ENCODE measurements around the gene DXO. TPM values are rescaled to one million over a fixed set of nuclear protein-coding genes. Genes with fewer than 3 reads are reported as not detected.
A peak's percentile ranks its signal among the peaks of the same experiment; 100 is the strongest.

The DXO gene
- total RNA-seq, 1 donor from 2014 or later: 29.4 TPM

DNA sequence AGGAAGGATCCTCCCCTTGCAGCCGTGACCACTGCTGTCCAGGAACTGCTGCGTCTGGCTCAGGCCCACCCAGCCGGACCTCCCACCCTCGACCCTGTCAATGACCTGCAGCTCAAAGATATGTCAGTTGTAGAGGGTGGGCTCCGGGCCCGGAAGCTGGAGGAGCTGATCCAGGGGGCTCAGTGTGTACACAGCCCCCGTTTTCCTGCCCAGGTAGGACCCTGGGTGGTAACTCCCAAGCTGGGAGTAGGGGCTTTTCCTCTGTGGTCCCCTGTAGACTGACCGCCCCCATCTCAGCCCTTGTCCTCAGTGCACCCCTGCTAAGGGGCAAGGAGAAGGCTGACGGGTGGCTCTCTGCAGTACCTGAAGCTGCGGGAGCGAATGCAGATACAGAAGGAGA lies 3.6 kb downstream of the DXO start:
- Mint-ChIP-seq H3K36me3 (ENCODE audit: low read depth) (peaks cover 80% of the 10 kb centered on the region), H3K4me3 (no peak overlapping the region), H3K9me3 (no peaks in the 10 kb centered on the region), H3K4me1 (peaks cover 35% of the 10 kb centered on the region), H3K27me3 (no peaks in the 10 kb centered on the region), H3K27ac (no peak overlapping the region)
- intact Hi-C loops (cut with micrococcal nuclease): no loop called here
- ATAC-seq (ENCODE audit: low read depth) (no peak), DNase-seq (no peak)
- CTCF ChIA-PET: no interaction called here
- TF ChIP-seq, protein P1, sequence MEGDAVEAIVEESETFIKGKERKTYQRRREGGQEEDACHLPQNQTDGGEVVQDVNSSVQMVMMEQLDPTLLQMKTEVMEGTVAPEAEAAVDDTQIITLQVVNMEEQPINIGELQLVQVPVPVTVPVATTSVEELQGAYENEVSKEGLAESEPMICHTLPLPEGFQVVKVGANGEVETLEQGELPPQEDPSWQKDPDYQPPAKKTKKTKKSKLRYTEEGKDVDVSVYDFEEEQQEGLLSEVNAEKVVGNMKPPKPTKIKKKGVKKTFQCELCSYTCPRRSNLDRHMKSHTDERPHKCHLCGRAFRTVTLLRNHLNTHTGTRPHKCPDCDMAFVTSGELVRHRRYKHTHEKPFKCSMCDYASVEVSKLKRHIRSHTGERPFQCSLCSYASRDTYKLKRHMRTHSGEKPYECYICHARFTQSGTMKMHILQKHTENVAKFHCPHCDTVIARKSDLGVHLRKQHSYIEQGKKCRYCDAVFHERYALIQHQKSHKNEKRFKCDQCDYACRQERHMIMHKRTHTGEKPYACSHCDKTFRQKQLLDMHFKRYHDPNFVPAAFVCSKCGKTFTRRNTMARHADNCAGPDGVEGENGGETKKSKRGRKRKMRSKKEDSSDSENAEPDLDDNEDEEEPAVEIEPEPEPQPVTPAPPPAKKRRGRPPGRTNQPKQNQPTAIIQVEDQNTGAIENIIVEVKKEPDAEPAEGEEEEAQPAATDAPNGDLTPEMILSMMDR (IDR thresholded peaks at IDR 0.05): no peak
- POLR2A ChIA-PET: interaction anchor here (5.2 kb wide), 1 partner anchor 10 kb away, joined by 113 read pairs; the partner anchor contains the start of genes NELFE and SKIC2

DNA sequence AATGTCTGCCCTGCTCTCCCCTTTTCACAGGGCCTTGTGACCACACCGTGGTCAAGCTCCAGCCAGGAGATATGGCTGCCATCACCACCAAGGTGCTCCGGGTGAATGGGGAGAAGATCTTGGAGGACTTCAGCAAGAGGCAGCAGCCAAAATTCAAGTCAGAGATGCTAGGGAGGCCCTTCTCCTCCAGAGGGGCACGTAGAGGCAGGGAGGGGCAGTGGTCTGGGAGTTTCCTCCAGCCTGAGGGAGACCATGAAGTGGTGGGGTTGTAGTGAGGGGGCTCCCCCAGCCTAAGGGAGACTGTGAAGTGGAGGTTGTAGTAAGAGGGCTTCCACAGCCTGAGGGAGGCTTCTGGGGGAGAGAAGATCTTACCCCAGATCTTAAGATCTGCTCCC lies 4.0 kb downstream of the DXO start:
- POLR2A ChIA-PET: interaction anchor here (5.2 kb wide), 1 partner anchor 10 kb away, joined by 113 read pairs; the partner anchor contains the start of genes NELFE and SKIC2
- ATAC-seq (ENCODE audit: low read depth) (no peak), DNase-seq (no peak)
- H3K36me3 Mint-ChIP-seq (ENCODE audit: low read depth): peaks cover 84% of the 10 kb centered on the region
- TF ChIP-seq, protein P1 (IDR thresholded peaks at IDR 0.05): no peak
- intact Hi-C loops (cut with micrococcal nuclease): no loop called here
- no peak overlapping the region for H3K4me3 Mint-ChIP-seq
- CTCF ChIA-PET: no interaction called here
- no peaks in the 10 kb centered on the region for H3K9me3 Mint-ChIP-seq
- no peaks in the 10 kb centered on the region for H3K27me3 Mint-ChIP-seq
- H3K27ac Mint-ChIP-seq: peak overlapping the region; percentile 53
- peaks cover 31% of the 10 kb centered on the region for H3K4me1 Mint-ChIP-seq

DNA sequence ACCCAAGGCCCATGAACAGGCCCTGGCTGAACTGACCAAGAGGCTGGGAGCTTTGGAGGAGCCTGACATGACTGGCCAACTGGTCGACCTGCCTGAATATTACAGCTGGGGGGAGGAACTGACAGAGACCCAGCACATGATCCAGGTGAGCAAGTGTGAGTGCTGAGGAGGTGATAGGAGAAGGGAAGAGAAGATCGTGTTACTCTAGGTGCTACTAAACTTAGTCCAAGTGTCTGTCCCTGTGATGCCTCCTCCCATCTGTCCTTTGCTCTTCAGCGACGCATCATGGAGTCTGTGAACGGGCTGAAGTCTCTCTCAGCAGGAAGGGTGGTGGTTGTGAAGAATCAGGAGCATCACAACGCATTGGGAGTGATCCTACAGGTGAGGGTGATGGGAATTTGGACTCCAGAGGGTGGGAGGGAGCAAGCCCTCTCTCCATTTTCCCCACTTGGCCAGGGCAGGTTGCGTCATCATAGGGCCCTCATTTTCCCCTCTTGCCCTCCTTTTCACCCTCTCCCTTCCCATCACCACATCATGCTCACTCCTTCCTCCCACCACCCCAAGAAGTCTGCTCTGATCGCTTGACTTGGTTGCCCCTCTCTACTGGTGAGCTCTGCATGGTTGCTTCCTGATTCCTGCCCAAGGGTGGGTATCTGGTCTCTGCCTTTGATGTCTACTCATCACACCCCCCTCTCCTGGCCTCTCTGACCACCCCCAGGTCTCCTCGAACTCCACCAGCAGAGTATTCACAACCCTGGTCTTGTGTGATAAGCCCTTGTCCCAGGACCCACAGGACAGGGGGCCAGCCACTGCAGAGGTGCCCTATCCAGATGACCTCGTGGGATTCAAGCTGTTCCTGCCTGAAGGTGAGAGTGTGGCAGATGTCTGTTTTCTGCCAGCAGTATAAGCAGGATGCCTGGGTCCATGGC lies 4.7 kb downstream of the DXO start:
- Mint-ChIP-seq H3K9me3 (no peaks in the 10 kb centered on the region), H3K27ac (peak overlapping the region; percentile 53), H3K27me3 (no peaks in the 10 kb centered on the region), H3K4me1 (peaks cover 26% of the 10 kb centered on the region), H3K36me3 (ENCODE audit: low read depth) (peaks cover 88% of the 10 kb centered on the region), H3K4me3 (no peak overlapping the region)
- CTCF ChIA-PET: no interaction called here
- POLR2A ChIA-PET: no interaction called here
- intact Hi-C loops (cut with micrococcal nuclease): no loop called here
- DNase-seq: no peak
- TF ChIP-seq, protein P1 (IDR thresholded peaks at IDR 0.05): no peak
- ATAC-seq (ENCODE audit: low read depth): no peak

DNA sequence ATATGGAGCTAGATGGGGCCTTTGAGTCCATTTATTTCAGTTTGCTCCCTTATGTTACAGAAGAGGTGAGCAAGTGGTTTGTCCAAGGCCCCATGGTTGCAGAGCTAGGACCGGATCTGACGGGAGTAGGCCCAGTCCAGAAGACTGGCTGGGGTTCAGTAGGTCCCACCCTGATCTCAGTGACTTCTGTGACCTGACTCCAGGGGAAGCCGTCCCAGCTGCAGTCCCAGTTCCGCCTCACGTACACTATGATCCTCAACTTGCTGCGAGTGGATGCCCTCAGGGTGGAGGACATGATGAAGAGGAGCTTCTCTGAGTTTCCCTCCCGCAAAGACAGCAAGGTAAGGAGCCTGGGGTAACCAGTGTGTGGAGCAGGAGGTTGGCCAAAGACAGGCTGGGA lies 5.4 kb downstream of the DXO start:
- no peak for DNase-seq
- Mint-ChIP-seq H3K4me3 (no peak overlapping the region), H3K36me3 (ENCODE audit: low read depth) (peaks cover 90% of the 10 kb centered on the region), H3K9me3 (no peaks in the 10 kb centered on the region), H3K27ac (no peak overlapping the region), H3K27me3 (no peaks in the 10 kb centered on the region), H3K4me1 (peaks cover 21% of the 10 kb centered on the region)
- CTCF ChIA-PET: no interaction called here
- no peak for ATAC-seq (ENCODE audit: low read depth)
- intact Hi-C loops (cut with micrococcal nuclease): no loop called here
- POLR2A ChIA-PET: interaction anchor here (0.6 kb wide), 1 partner anchor 360 kb away, joined by 3 read pairs; no protein-coding TSS in a partner anchor
- TF ChIP-seq, protein P1 (IDR thresholded peaks at IDR 0.05): no peak

DNA sequence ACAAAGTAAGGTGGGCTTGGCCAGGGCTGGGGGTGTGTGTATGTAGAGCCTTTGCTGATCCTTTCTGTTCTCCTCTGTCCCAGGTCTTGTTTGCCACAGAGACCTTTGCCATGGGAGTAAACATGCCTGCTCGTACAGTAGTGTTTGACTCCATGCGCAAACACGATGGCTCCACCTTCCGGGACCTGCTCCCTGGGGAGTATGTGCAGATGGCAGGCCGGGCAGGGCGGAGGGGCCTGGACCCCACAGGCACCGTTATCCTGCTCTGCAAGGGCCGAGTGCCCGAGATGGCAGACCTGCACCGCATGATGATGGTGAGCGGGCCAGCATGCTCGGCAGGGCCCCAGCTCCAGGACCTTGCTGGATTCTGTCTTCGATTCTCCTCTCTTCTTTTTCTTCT lies 6.2 kb downstream of the DXO start:
- Mint-ChIP-seq H3K27me3 (no peaks in the 10 kb centered on the region), H3K9me3 (no peaks in the 10 kb centered on the region), H3K36me3 (ENCODE audit: low read depth) (peaks cover 98% of the 10 kb centered on the region), H3K4me1 (peaks cover 13% of the 10 kb centered on the region), H3K27ac (no peak overlapping the region), H3K4me3 (no peak overlapping the region)
- DNase-seq (no peak), ATAC-seq (ENCODE audit: low read depth) (no peak)
- ChIA-PET POLR2A (no interaction called here), CTCF (interaction anchor here (1.3 kb wide), 1 partner anchor 14 kb away, joined by 3 read pairs; no protein-coding TSS in a partner anchor)
- TF ChIP-seq, protein P1 (IDR thresholded peaks at IDR 0.05): no peak
- intact Hi-C loops (cut with micrococcal nuclease): no loop called here

Data from activated B cell treated with CpG ODN at 0.5 μM for 24 hours (primary cell).